NCI-H2227 (cell line): ENCODE data around the gene IQCH.

Source experiments
- DNase-seq: peaks from one replicate; lab custom pipeline; 2025; ENCODE audit not compliant: unreplicated experiment; lab: John Stamatoyannopoulos, UW

The IQCH gene

DNA sequence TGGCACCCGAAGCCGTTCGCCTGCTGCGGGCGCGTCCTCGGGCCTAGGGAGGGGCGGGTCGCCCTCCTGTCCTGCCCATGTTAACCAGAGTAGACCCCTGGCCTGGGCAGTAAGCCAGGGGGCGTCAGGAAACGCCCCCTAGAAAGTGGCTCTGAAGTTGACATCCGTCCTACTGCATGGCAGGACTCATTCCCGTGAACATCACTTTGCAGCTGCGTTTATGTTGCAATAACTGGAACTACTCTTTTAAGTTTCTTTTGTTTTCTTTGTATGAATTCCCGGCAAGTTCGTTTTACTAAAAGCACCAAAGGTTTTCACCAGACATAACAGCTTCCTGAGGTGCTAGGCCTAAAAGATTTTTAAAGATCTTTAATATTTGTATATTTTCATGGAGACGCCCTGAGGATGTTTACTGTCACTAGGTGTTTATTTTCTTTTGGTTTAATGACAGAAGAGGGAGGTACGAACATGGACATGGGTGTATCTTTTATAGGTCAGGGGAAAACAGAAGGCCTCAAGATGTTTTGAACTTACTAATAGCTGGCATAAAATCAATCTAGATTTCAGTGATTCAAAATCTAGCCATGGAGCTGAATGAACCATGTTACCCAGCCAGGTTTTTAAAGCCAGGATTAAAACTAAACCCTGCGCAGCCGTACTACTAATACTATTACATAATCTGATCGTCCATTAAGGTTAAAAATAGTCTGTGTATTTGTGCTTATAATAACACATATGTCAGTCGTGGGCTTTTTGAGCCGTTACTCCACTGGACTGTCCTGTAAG lies 267.4 kb downstream of the IQCH start:
- peak; percentile 6 for DNase-seq

DNA sequence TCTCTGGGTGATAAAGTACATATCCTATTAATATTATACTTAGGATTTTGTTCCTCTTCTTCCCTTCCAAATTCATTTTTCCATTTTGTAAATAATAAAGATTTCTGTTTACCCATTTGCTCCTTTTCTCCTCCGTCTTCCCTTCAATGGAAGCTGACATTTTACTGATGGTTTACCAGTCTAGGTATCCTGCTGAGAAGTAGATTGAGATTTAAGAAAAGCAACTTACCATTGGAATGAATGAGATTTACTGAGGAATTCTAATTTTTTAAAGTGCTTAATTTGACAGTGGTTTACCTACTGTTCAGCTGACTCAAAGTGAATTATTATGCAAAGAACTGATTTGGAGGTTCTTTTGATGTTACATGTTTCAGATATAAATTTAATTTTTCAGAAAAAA lies 268.7 kb downstream of the IQCH start:
- DNase-seq = no peak

DNA sequence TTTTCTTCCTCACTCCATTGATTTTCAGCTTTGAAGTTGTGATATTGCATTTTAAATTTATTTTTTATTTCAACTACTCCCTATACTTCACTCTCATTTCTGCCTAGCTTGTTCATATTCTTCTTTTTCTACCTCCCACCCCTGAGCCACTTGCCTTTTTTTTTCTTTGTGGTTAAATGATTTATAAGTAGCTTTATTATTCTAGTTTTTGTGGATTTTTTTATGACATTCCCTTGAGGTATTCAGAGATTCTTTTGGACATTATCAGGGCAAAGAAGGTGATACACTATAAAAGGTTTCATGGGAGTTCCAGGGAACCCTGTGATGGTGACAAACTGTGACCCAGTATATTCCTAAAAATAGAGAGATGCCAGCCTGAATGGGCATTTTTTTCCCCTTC lies 269.6 kb downstream of the IQCH start:
- no peak for DNase-seq

DNA sequence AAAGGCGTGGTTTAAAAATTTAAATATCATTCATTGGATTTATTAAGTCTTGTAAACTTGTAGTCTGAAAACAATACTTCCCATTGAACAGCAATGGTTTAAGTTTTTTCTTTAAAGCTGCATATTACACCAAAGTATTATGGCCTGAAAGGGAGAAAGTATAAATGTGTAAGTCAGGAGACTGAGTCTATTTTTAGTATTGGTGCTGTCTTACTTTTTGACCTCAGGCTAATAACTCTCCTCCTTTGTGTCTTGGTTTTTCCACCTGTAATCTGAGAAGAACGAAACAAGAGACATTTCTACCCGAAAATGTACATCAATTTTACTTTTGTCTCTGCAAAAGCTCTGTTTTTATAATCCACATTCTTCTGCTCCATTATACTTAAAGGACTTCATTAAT lies 273.9 kb downstream of the IQCH start:
- no peak for DNase-seq

DNA sequence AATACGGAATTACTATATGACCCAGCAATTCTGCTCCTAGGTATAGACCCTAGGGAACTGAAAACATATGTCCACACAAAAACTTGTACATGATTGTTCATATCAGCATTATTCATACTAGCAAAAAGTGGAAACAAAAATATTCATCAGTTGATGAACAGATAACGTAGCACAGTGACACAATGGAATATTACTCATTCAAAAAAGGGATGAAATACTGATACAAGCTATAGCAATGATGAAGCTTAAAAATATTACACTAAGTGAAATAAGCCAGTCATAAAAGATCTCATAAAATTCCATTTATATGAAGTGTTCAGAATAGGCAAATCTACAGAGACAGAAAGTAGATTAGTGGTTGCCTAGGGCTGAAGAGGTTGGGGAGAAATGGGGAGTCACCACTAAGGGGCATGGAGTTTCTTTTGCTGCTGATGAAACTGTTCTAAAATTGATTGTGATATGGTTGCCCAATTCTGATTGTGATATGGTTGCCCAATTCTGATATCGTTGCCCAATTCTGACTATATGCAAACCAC lies 276.9 kb downstream of the IQCH start:
- no peak for DNase-seq

DNA sequence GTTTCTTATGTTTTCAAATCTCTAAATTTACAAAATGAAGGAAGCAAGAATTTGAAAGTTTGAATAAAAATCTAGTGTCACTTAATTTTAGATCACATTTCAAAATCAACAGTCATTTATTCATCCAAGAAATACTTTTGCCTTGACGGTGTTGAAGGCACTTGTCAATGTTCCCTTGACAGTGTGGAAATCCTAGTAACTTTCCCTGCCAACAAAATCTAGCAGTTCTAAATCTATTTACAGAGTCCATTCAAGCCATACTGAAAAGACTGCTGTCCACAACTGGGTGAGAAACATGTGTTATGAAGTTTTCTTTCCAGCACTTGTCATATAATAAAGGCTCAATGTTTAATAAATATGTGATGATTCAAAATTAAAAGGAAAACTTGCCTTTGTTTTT lies 279.3 kb downstream of the IQCH start:
- DNase-seq = no peak

DNA sequence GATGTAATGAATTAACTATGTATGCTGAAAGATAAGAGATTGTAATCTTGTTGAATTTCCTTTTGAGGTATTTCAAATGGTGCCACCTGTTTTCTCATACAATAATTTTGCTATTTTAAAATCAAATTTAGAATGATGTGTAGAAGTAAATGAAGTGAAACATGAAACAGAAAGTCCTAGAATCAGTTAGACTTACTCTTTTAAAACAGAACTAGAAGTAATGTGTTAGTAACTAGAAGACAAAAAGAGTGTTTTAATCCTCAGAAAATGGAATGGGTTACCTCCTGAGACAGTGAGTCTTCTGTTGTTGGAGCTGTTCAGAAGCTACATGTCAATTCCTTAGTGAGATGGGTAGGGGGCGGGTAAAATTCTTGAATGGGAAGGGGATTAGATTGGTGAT lies 279.8 kb downstream of the IQCH start:
- DNase-seq = no peak

DNA sequence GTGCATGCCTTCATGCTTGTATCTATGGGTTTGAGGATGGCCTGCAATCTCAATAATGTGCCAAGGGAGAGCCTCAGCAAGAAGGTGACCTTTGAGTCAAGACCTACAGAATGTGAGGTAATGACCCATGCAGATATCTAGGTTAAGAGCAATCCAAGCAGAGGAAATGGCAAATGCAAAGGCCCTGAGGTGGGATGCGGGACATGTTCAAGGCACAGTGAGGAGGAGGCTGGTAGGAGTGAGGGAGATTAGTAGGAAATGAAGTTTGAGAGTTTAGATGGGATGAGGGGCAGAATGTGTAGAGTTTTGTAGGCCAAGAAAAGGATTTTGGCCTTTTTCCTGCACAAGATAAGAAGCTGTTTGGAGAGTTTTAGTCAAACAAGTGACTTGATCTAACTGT lies 283.2 kb downstream of the IQCH start:
- DNase-seq = no peak

DNA sequence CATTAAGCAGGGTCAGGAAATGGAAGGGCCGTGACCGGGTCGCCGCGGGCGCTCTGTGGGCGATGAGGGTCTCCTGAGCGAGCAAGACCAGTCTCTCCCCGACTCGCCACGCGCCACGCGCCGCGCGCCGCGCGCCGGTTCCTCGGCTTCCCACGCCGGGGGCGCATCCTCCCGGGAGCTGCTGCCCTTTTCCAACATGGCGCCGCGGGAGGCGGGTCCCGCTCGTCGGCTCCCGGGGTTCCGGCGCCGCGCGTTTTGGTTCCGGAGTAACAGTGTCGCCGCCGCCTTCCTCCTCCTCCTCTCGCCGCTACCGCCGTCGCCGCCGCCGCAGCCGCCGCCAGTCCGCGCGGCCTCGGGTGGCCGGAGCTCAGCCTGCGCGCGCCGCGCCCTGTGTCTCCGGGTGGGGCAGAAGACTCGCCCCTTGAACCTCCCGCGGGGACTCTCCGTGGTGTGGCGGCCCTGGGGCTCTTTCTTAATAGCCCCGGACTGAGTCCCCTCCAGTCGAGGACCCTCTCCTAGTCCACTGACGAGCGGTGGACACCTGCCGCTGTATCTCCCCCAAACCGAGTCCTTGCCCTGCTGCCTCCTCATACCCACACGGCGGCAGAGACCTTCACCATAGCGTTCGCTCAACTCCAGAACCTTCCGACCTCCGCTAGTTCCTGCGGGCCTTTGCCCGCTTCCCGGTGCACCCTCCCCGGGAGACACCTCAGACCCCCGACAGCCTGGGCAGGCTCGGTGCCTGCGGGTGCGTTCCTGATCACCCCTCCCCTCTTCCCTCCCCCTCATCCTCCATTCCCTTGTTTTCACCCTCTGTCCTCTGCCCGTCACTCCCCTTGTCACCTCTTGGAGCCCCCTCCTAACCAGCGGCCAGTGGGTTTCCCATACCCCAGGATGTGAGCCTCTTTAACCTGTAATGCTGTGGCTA lies 288.1 kb downstream of the IQCH start, which contains the start of gene MAP2K5:
TSS of gene MAP2K5 (plus strand) at position 284 of the 928 bp plus-strand sequence. CDS start at position 917, 633 bp downstream.
- peak; percentile 78 for DNase-seq

DNA sequence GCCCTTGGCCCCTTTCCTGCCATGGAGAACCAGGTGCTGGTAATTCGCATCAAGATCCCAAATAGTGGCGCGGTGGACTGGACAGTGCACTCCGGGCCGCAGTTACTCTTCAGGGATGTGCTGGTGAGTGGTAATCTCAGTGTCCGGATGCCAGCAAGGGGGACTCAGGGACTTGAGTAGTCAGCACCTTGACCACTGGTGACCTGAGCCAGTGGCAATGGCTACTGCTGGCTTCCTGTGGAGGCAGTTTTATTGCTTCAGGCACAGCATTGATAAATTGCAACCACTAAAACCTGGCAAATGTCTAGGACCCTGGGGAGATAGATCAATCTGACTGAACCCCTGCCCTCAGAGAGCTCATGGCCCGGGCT lies 288.7 kb downstream of the IQCH start:
- no peak for DNase-seq

DNA sequence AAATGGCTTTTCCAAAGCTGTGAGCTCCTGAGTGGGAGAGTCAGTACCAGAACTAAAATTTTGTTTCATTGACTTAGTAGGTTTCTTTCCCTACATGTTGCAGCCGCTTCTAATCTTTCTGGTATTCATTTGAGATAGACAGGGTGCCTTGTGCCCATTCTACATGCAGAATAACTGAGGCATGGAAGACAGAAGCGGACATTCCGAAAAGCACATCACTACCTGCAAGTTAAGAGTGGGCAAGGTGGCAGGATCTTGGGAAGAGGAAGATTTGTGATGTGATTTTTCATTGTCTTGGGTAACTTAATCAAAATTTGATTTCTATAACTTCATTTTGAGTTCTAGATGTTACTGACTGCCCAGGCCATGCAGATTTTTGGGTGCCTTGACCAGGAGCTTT lies 289.9 kb downstream of the IQCH start:
- no peak for DNase-seq

DNA sequence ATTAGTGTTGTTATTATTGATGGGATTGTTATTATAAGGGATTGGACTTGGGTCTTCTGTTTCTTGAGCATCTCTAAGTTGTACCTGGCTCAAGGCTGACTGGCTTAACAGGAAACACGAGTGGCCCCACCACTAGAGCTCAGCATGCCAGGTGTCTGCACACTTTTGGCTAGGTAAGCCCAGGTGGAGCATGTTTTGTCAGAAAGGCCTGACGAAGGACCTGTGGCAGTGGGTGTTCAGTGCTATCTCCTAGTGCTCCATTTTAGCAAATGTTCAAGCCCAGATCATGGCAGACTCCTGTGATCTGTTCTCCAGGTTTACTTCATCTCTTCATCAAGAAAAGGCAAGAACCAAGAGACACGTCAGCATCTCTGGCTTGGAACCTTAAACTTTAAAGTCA lies 291.3 kb downstream of the IQCH start:
- no peak for DNase-seq

DNA sequence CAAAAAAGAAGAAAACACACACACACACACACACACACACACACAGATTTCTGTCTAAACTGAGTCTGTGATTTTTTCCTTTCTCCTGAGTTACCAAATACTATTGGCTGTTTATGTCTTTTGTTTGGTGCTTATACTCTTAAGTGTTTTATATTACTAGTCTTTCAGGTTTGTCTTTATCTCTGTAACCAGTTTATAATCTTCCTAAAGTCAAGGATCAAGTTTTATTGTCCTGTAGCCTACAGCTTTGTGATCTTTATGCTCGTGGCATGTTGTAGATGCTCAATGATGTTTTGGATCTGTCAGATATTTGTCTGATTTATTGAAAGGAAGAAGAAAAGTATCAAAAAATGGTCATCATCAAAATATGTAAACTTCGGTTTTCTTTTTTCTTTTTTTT lies 292.5 kb downstream of the IQCH start:
- DNase-seq = no peak

DNA sequence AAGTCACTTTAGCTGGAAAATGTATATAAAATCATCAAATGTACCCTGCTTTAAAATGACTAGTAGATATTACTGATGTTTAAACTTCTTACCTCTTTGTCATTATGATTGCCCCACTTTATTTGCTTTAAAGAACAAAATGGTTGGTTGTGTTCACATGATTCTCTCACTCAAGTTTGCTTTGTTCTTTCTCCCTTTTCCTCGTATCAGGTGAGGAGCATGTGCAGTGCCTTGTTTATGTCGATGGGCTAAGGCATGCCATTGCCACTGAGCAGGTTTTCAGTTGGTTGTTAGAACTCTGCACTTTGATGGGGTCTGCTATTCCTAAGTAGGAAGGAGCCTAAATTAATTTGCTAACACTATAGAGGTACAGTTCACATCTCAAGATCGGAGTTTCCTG lies 293.2 kb downstream of the IQCH start:
- DNase-seq = no peak

DNA sequence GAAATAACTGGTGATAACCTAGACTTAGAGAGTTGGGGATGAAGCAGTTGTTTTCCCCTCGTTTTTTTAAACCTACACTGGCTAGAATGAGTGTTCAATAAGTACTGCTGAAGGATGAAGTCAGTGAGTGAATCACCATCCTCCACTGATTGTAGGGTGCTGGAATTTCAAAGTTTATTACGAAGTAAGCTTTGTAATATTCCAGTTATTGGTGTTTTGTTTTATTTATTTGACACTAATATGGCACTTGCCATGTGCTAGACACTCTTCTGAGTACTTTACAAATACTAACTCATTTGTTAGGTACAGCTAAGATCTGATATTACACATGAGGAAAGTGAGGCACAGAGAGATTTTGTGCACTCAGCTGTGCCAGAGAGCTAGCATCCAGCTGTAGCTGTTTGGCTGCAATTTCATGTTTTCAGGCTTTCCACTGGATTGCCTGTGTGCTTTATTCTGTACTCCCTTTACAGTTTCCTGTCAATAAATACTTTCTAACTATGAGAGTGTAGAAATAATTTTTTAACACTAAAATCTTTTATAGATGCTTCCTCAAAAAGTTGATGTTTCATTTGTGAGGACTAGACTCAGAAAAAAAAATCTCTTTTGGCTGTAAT lies 293.8 kb downstream of the IQCH start:
- DNase-seq = no peak

DNA sequence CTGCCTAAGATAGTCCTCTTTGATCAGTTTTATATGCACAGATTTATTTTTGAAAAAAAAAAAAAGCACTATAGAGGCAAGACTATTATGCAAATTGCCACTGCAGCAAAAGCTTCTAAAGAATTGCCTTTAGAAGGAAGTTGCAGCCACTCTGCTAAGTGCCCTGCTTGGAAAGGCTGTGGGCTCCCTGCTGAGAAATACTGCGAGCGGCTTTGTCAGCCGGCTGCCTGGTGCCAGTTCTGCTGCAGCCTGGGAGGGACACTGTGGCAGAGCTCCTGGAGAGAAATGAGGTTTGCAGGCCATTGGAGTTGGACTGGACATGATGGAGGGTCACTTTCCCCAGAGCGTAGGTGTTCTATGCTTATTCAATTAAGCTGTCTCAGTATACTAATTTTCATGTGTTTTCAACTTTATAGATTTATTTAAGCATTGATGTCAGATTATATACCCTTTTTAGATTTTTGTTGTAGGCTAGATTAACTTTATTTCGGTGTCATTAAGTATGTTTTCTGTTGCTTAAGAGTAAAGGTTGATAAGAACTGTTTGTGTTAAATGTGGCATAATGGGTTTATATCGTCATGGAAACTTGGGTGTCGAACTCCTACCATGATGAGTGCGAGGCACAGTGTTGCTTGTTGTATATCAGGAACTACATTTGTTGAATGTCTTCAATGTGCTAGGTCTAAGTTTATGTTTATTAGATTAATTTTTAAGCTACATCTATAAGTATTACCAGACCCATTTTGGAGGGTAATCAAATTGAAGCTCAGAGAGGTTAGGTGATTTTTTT lies 294.5 kb downstream of the IQCH start:
- peak; percentile 79 for DNase-seq

DNA sequence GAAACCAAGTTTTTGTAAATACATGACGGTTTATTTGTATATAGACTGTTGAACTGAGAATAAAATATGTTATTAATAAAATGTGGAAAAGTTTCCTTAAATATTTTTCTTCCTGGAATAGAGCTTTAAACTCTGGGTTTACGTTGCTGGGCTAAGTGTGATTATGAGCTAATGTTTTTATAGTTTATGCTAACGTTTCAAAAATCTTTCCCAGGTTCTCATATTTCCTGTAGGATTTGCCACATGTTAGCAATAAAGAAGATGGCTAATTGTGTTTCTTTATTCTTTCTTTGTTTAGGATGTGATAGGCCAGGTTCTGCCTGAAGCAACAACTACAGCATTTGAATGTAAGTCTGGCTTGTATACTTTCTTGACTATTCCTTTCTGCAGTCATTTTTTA lies 295.1 kb downstream of the IQCH start:
- DNase-seq = no peak

DNA sequence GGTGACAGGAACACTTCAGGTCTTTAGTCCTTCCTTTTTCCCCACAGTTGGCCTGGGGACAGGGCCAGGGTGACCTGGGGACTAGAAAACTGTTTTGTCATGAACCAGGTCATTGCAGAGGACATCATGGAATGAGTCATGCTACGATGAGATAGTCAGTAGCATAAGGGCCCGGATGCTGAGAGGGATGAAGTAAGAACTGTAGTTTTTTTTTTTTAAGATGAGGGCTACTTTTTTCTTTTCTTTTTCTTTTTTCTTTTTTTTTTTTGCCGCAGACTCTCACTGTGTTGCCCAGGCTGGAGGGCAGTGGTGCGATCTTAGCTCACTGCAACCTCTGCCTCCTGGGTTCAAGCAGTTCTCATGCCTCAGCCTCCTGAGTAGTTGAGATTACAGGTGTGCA lies 295.9 kb downstream of the IQCH start:
- DNase-seq = no peak

DNA sequence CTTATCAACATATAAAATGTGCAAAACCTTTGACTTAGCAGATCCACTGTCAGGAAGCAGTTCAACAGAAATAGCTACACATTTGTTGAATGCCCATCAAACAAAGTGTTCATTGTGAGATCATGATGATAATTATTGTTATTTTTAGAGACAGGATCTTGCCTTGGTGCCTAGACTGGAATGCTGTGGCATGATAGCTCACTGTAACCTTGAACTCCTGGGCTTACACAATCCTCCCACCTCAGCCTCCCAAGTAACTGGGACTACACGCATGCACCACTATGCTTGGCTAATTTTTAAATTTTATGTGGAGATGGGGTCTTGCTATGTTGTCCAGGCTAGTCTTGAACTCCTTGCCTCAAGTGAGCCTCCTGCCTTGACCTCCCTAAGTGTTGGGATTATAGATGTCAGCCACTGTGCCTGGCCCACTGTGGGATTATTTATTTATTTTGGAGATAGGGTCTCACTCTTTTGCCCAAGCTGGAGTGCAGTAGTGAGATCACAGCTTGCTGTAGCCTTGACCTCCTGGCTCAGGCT lies 296.7 kb downstream of the IQCH start:
- DNase-seq = no peak
